ES-I3 (cell line): ENCODE data around the gene ERCC2.

Experiments used
- H3K36me3 ChIP-seq: 2 replicates; pipeline ENCODE4 v1.6.1; 2013; ENCODE audit warnings: mild to moderate bottlenecking, low read length, control low read depth, moderate library complexity; ENCODE audit not compliant: insufficient read depth
- H3K4me1 ChIP-seq: 2 replicates; pipeline ENCODE4 v1.6.1; 2013; ENCODE audit warnings: mild to moderate bottlenecking, control low read depth, low read length; ENCODE audit not compliant: insufficient read depth
- H3K9ac ChIP-seq: 2 replicates; pipeline ENCODE4 v1.6.1; 2013; ENCODE audit warnings: low read depth, mild to moderate bottlenecking, low read length, moderate library complexity
- H3K9me3 ChIP-seq: 2 replicates; pipeline ENCODE4 v1.6.1; 2013; ENCODE audit warnings: mild to moderate bottlenecking, low read length, moderate library complexity; ENCODE audit not compliant: control insufficient read depth, insufficient read depth

ERCC2 gene

DNA sequence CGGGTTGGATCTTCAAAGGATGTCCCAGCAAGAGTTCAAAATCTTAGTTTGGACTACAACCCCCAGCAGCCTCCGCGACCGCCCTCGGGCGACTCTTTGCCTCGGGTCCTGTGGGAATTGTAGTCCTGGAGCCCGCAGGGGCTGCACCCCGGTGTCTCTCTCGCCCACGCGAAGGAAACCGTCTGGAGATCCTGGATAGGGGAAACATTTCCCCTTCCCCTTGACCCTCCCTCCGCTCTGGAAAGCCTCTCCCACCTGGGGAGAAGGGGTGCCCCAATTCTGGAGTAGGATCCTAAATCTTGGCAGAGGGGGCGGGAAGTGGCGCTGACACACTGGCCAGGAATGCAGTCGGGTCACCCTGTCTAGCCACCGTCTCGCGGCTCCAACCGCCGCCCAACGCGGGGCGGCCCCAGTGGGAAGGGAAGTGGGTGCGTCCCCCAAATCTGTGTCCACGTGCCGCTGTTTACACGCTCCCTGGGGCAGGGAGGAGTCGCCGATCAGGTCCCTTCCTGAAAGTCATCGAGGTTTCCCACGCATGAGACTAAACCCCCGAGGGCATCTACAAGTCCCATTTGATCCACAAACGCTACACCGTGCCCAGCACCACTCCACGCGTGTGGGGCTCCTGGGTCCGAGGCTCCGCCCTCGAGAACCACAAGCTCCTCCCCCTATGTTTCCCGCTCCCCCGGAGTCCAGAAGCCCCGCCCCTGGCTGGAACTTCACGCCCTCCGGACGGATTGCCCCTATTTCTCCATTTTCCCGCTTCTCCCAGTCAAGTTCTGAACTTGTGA, 35.3 kb upstream of the ERCC2 start:
- Histone ChIP-seq H3K9ac (peak overlapping the region; percentile 98), H3K36me3 (peaks cover 3% of the 10 kb centered on the region; the same call in 1 of the 2 replicates), H3K4me1 (peaks cover 14% of the 10 kb centered on the region), H3K9me3 (no peaks in the 10 kb centered on the region)

- no peaks in the 10 kb centered on the region for H3K9me3 ChIP-seq
- H3K4me1 ChIP-seq: peaks cover 14% of the 10 kb centered on the region
- H3K9ac ChIP-seq: peak within 1 kb of the TSS; percentile 98
- H3K36me3 ChIP-seq: peaks cover 3% of the 10 kb centered on the region; the same call in 1 of the 2 replicates
Measured at GRCh38 chr19:45404557-45405434, 34.4 kb upstream of the ERCC2 start, which contains the start of gene PPP1R13L. Gene PPP1R13L, minus strand, starts transcription at chr19:45405069. Its CDS starts 6,751 bp downstream, at chr19:45398318.

- Histone ChIP-seq H3K9ac (peak overlapping the region; percentile 98), H3K4me1 (peaks cover 14% of the 10 kb centered on the region), H3K9me3 (no peaks in the 10 kb centered on the region), H3K36me3 (peaks cover 2% of the 10 kb centered on the region; the same call in 1 of the 2 replicates)
Measured at GRCh38 chr19:45403781-45404556, 33.6 kb upstream of the ERCC2 start.

- H3K9me3 ChIP-seq: no peaks in the 10 kb centered on the region
- H3K4me1 ChIP-seq: peaks cover 14% of the 10 kb centered on the region
- H3K9ac ChIP-seq: peak overlapping the region; percentile 98; the same call in 1 of the 2 replicates
- H3K36me3 ChIP-seq: no peaks in the 10 kb centered on the region
Measured at GRCh38 chr19:45403272-45403671, 32.9 kb upstream of the ERCC2 start.

GRCh38 chr19:45402298-45403061, 32.1 kb upstream of the ERCC2 start:
- Histone ChIP-seq H3K4me1 (peaks cover 18% of the 10 kb centered on the region), H3K36me3 (no peaks in the 10 kb centered on the region), H3K9me3 (no peaks in the 10 kb centered on the region), H3K9ac (peak overlapping the region; percentile 26; the same call in 1 of the 2 replicates)

DNA sequence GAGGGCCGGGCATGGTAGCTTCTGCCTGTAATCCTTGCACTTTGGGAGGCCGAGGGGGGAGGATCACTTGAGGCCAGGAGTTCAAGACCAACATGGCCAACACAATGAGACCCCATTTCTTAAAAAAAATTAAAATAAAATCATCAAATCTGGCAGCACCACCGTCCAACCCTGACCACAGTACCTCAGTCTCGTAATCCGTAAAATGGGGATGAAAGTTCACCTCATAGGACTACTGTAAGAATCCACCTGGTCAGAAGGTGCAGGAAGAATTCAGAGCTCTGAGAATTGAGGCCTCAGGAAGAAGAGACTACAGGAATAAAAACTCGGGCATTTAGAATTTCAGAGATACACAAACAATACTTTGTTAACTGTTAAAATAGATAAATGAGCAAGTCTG, 31.4 kb upstream of the ERCC2 start:
- peak overlapping the region; percentile 26; the same call in 1 of the 2 replicates for H3K9ac ChIP-seq
- H3K9me3 ChIP-seq: no peaks in the 10 kb centered on the region
- peaks cover 18% of the 10 kb centered on the region for H3K4me1 ChIP-seq
- H3K36me3 ChIP-seq: no peaks in the 10 kb centered on the region

DNA sequence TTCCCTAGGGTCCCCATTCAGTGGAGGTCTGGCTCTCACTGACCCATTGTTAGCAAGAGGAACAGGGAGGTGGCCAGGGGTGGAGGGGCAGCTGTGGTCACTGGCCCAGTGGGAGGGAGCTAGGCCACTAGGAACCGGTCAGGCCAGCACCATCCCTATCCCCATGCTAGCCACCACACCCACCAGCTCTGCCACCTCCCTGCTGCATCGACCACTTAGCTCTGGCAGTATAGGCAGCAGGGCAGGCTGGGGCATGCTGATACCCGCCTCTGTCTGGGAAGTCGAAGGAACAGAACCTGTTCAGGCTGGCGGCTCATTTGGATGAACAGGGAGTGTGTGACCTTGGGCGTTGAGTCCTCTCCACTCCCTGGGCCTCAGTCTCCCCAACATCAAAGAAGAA, 29.8 kb upstream of the ERCC2 start:
- Histone ChIP-seq H3K9ac (no peak overlapping the region), H3K4me1 (peaks cover 18% of the 10 kb centered on the region), H3K9me3 (no peaks in the 10 kb centered on the region), H3K36me3 (no peaks in the 10 kb centered on the region)

DNA sequence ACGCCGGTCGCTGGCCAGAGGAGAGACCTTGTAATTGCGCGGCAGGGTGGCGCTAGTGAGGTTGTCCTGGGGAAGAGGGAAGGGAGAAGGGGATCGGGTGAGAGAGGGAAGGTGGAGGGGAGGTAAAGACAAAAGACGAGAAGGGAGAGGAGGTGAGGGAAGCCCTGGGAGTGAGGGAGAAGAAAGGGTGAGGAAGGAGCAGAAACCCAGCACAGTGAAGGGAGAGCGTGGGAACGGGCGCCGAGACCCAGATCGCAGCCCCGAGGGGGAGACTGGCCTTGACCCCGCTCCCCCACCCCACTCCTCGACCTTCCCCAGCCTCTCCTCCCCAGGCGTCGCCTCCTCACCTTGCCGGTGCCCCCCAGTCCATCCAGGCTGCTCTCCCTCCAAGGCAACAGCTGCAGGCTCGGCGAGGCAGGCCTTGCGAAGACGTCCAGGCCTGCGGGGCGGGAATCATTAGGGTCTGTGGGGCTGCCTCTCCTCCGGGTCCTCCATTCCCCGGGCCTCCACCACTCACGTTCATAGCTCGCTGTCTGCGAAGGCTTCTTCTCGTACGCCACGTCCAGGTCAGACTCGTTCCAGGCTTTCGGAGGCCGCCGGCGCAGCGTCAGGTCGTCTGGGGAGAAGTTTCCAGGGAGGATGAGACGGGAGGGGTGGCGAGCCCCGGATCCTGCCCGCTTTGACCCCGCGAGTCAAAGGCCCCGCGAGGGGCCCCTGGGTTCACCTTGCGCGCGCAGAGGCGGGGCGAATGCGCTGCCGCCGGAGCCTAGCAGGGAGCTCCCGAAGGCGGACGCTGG, 25.6 kb upstream of the ERCC2 start:
- Histone ChIP-seq H3K9me3 (no peaks in the 10 kb centered on the region), H3K9ac (peak overlapping the region; percentile 34; the same call in 1 of the 2 replicates), H3K36me3 (no peaks in the 10 kb centered on the region; the same call in 1 of the 2 replicates), H3K4me1 (peaks cover 4% of the 10 kb centered on the region; the same call in 1 of the 2 replicates)

- Histone ChIP-seq H3K9me3 (no peaks in the 10 kb centered on the region), H3K4me1 (no peaks in the 10 kb centered on the region; the same call in 1 of the 2 replicates), H3K9ac (no peak overlapping the region), H3K36me3 (no peaks in the 10 kb centered on the region; the same call in 1 of the 2 replicates)
Measured at GRCh38 chr19:45391871-45392665, 21.7 kb upstream of the ERCC2 start.

- Histone ChIP-seq H3K9ac (no peak overlapping the region), H3K9me3 (no peaks in the 10 kb centered on the region), H3K36me3 (no peaks in the 10 kb centered on the region; the same call in 1 of the 2 replicates), H3K4me1 (no peaks in the 10 kb centered on the region; the same call in 1 of the 2 replicates)
Measured at GRCh38 chr19:45391346-45391745, 21.0 kb upstream of the ERCC2 start.

DNA sequence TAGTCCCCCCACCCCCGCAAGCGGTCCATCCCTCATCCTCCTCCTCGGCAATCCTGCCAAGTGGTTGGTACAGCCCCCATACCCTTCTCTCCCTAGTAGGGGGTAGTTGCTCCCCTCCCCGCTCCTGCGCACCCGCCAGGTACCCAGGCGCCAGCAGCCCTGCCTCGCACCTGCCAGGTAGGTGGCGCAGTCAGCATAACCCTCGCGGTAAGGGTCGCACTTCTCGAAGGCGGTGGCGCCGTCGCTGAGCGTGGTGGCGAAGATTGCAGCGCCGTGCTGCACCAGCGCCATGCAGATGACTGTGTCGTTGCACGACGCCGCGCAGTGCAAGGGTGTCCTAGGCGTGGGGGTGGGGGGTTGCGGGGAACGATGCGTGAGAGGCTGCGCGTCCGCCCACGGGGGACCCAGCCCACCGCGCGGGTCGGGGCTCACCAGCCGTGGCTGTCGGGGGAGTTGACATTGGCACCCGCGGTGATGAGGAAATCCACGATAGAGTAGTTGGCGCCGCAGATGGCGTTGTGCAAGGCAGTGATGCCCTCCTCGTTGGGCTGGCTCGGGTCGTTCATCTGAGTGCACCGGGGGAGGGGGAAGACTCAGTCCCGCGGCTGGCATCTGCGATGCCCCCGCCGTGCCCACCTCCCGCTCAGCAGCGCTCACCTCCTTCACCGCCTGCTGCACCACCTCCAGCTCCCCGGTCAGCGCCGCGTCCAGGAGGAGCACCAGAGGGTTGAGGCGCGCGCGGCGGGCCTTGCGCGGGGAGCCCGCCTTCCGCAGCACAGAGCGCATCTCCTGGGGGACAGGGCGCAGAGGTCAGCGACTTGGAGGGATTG, 15.2 kb upstream of the ERCC2 start:
- Histone ChIP-seq H3K36me3 (no peaks in the 10 kb centered on the region), H3K9me3 (no peaks in the 10 kb centered on the region), H3K4me1 (no peaks in the 10 kb centered on the region), H3K9ac (peak overlapping the region; percentile 43; the same call in 1 of the 2 replicates)
